Gastroesophageal sphincter (tissue), 4 donors: ENCODE results near the gene RNF113B. TPM values are rescaled to one million over a fixed set of nuclear protein-coding genes. Genes with fewer than 3 reads are reported as not detected.

Source experiments
- ATAC-seq: fragments of 150-250 bp; one replicate; pipeline ENCODE4 v1.9.1; 2016; ENCODE audit warnings: mild to moderate bottlenecking, moderate library complexity
- H3K27ac ChIP-seq, 4 donors: fragments of 200-600 bp; sonication (generic) in 3 of 4; 1 replicate in 3 of 4; 2 replicates in 1 of 4; pipeline ENCODE4 v1.5.1; 2016 to 2019
- H3K27me3 ChIP-seq: fragments of 200-600 bp; sonication (generic); one replicate; pipeline ENCODE4 v1.5.1; 2019
- H3K36me3 ChIP-seq, 2 donors: fragments of 200-600 bp; sonication (generic); one replicate each; pipeline ENCODE4 v1.5.1; 2019; ENCODE audit warnings: control low read depth in 1 of 2
- H3K4me1 ChIP-seq, 3 donors: fragments of 200-600 bp; sonication (generic); 1 replicate in 2 of 3; 2 replicates in 1 of 3; pipeline ENCODE4 v1.5.1; 2016 to 2019; ENCODE audit warnings: control low read depth in 2 of 3
- H3K4me3 ChIP-seq, 2 donors: fragments of 200-600 bp; sonication (generic); one replicate each; pipeline ENCODE4 v1.5.1; 2019; ENCODE audit warnings: mild to moderate bottlenecking in 1 of 2, moderate library complexity in 1 of 2
- H3K9me3 ChIP-seq, 3 donors: fragments of 200-600 bp; sonication (generic); one replicate each; pipeline ENCODE4 v1.5.1; 2017 to 2019; ENCODE audit warnings: control low read depth in 2 of 3
- CTCF ChIP-seq, 4 experiments: fragments of 200-600 bp in 2 of 4; fragments of 450-650 bp in 2 of 4; sonication (generic) in 1 of 4; IDR thresholded peaks; one replicate each; pipeline ENCODE4 v1.5.1; 2017 to 2019; ENCODE audit warnings: antibody characterized with exemption in 4 of 4, mild to moderate bottlenecking in 2 of 4, moderate library complexity in 2 of 4
- EP300 ChIP-seq: sonication (generic); formaldehyde crosslinking; IDR thresholded peaks from one replicate; pipeline ENCODE4 v1.6.1; 2017; ENCODE audit warnings: antibody characterized with exemption, mild to moderate bottlenecking
- POLR2A ChIP-seq, 2 donors: fragments of 450-650 bp; IDR thresholded peaks; one replicate each; pipeline ENCODE4 v1.6.1; 2017; ENCODE audit warnings: antibody characterized with exemption in 2 of 2, mild to moderate bottlenecking in 2 of 2, moderate library complexity in 1 of 2
- POLR2AphosphoS5 ChIP-seq: sonication (generic); formaldehyde crosslinking; IDR thresholded peaks from one replicate; pipeline ENCODE4 v1.6.1; 2017; ENCODE audit warnings: antibody characterized with exemption
- WGBS, 2 donors: methylation state at CpG; one replicate each; pipeline ENCODE4 v1.1.5; 2018; ENCODE audit warnings: low coverage in 1 of 2; 5-methylcytosine and 5-hydroxymethylcytosine counted together
- total RNA-seq, 4 donors: library from RNA; depleted of rRNA; stranded (reverse); fragments of >200 nt; gene quantifications; one replicate each; pipeline ENCODE4 v1.1.0, GENCODE V29; 2016

RNF113B gene
- total RNA-seq, 4 donors from 2014 or later: not detected

DNA sequence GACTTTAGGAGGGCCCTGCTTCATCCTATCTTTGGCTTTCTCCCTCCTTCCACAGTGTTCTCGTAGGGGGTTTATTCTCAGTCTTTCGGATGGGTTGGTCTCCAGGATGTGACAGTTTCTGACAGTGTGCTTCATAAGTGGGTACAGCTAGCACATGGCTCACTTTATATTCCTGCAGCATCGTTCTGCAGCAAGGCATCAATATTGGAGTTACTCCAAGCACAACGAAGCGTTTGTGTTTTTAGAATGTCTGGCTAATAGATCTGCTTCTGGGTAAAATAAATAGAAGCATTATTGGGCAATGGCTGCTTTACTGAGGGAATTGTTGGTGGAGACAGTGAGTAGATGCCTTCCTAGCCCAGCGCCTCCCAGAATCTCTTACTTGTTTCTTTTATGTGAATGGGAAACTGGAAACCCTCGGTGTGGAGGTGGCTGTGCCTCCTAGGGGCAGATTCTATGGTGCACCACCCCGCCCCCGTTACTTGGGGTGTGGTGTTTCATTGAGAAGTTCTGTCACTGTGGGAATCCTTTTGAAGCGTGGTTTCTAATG lies 32.2 kb downstream of the RNF113B start:
- Histone ChIP-seq H3K9me3 (no peaks in the 10 kb centered on the region), H3K27ac (peak overlapping the region in 1 of 4 donors; percentile 81), H3K4me3 (peak overlapping the region in 1 of 2 donors; percentile 98), H3K27me3 (no peaks in the 10 kb centered on the region), H3K4me1 (peaks cover 0 to 30% (median 8%) of the 10 kb centered on the region in 3 donors), H3K36me3 (no peaks in the 10 kb centered on the region)
- 38 to 57% methylated on average over 7 to 10 of the region's 10 CpGs for WGBS, 2 donors
- TF ChIP-seq POLR2AphosphoS5 (no peak), CTCF (IDR thresholded peaks at IDR 0.05) (peak in 1 of 4 experiments; percentile 16), EP300 (no peak), POLR2A (IDR thresholded peaks at IDR 0.05) (no peak)
- ATAC-seq: no peak

DNA sequence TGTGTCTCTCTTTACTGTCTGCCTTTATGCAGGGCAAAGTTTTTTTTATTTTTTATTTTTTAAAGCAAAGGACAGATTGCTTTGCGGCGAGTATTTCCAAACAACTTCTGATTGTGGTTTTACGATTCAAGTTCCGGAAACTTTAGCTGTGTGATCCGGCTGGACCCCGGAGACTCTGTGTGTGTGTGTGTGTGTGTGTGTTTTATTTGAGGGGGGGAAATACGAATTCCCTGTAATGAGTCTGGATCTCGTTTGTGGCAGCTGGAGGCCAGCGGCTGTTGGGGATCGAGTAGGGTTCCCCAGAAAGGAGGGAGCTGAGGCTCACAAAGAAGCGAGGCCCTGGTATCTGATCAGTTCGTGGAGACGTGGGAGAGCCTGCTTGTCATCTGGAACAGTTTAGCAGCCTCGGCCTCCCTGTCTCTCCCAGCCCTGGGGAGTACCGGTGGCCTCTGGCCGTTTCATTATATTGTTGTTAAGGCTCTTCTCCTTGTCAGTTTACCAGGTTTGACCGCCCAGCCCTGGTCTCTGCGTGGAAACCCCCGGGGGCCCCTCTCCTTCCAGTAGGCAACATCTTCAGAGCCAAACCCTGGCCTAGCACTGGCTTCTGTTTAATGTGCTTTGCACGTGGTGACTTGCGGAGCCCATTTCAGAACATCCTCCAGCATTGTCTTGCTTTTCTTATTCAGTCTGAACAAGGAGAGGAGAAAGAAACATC lies 32.9 kb downstream of the RNF113B start:
- H3K27me3 ChIP-seq: no peaks in the 10 kb centered on the region
- ATAC-seq: no peak
- H3K4me3 ChIP-seq: peak overlapping the region; percentile 64 to 98
- WGBS, 2 donors: 12 to 15% methylated on average over 9 to 11 of the region's 21 CpGs
- no peak for TF ChIP-seq POLR2AphosphoS5
- TF ChIP-seq CTCF (IDR thresholded peaks at IDR 0.05): no peak
- TF ChIP-seq POLR2A (IDR thresholded peaks at IDR 0.05): no peak
- TF ChIP-seq EP300: no peak
- H3K36me3 ChIP-seq: no peaks in the 10 kb centered on the region
- H3K27ac ChIP-seq: peak overlapping the region in 3 of 4 donors; percentile 0 to 84 (median 81)
- H3K4me1 ChIP-seq: peaks cover 0 to 30% (median 8%) of the 10 kb centered on the region in 3 donors
- H3K9me3 ChIP-seq: no peaks in the 10 kb centered on the region

GRCh38 chr13:98143601-98144026 lies 33.5 kb downstream of the RNF113B start:
- 0% methylated on average over 8 of the region's 60 CpGs; no CpG with 5 or more reads in 1 of the 2 donors for WGBS, 2 donors
- peak overlapping the region in 3 of 4 donors; percentile 78 to 84 (median 81) for H3K27ac ChIP-seq
- H3K4me3 ChIP-seq: peak overlapping the region; percentile 64 to 98
- TF ChIP-seq POLR2A (IDR thresholded peaks at IDR 0.05) (no peak), EP300 (no peak), CTCF (IDR thresholded peaks at IDR 0.05) (no peak)
- no peak for ATAC-seq
- H3K36me3 ChIP-seq: no peaks in the 10 kb centered on the region
- no peaks in the 10 kb centered on the region for H3K9me3 ChIP-seq
- peaks cover 0 to 30% (median 8%) of the 10 kb centered on the region in 3 donors for H3K4me1 ChIP-seq
- H3K27me3 ChIP-seq: no peaks in the 10 kb centered on the region

- no peaks in the 10 kb centered on the region for H3K9me3 ChIP-seq
- H3K4me3 ChIP-seq: peak overlapping the region; percentile 64 to 98
- TF ChIP-seq CTCF (IDR thresholded peaks at IDR 0.05): peak in 1 of 4 experiments; percentile 5
- no peak for TF ChIP-seq POLR2A (IDR thresholded peaks at IDR 0.05)
These were observed 33.9 kb downstream of the RNF113B start for GRCh38 chr13:98143157-98143553.

More at GRCh38 chr13:98143157-98143553, 33.9 kb downstream of the RNF113B start:
- WGBS, 2 donors: no CpG with 5 or more reads among the region's 66 CpGs
- no peaks in the 10 kb centered on the region for H3K36me3 ChIP-seq
- no peaks in the 10 kb centered on the region for H3K27me3 ChIP-seq
- H3K27ac ChIP-seq: peak overlapping the region in 3 of 4 donors; percentile 78 to 84 (median 81)
- peak; percentile 76 for ATAC-seq
- H3K4me1 ChIP-seq: peaks cover 0 to 30% (median 8%) of the 10 kb centered on the region in 3 donors
